GM19452 (cell line): Measurements from ENCODE around the gene TMEM266.

Source experiments
- ATAC-seq: cut with Tn5 transposase; IDR thresholded peaks from one replicate; pipeline ENCODE4 v1.9.1; 2021; ENCODE audit not compliant: unreplicated experiment

TMEM266 gene

DNA sequence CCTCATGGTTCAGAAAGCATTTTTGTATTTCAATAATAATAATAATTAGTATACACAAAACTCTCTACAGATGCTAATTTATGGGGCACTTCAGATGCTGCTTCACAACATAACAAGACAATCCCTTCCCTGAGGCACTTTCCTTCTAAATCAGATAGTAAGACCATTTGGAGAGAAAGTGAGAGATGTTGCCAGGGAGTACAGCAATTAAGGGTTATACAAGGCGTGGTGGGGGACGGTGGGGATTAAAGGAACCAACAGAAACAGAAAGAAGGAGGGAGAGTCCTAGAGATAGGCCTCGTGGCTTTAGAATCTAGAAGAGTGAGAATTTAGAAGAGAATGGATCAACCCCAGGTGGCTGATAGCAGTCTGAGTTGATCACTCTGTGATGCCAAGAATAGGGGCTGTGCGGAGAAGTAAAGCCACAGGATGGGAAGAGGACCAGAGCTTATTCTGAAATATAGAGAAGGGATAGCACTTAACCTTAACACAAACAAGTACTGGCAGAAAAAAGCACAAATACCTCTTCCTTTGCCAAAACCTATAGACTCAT lies 174.6 kb downstream of the TMEM266 start:
- ATAC-seq = no peak

DNA sequence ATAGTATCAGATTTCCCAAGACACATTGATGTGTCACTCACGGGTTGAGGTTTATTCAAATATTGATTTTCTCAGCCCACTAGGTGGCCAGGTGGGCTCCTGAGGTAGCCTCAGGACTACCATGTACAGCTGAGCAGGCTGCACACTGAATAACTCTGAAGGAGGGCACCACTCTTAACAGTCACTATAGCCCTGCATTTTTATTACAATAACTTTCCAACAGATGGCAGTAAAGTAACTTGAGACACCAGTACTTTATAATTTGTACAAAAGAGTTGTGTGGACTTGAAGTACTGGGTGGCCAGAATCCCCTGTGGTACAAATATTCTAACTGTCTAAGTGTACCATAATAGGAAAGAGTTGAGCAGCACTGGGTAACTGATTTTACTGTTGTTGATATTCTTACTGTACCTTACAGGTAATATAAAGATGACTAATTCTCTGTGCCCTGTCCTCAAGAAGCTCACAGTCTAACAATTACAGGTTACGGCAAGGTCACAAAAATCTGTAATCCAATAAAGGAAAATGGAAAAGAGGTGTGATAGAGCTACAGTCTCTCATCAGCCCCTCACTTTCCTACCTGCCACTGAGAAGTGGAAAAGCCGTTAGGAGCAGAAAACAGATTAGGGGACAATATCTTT lies 175.5 kb downstream of the TMEM266 start:
- ATAC-seq = no peak

DNA sequence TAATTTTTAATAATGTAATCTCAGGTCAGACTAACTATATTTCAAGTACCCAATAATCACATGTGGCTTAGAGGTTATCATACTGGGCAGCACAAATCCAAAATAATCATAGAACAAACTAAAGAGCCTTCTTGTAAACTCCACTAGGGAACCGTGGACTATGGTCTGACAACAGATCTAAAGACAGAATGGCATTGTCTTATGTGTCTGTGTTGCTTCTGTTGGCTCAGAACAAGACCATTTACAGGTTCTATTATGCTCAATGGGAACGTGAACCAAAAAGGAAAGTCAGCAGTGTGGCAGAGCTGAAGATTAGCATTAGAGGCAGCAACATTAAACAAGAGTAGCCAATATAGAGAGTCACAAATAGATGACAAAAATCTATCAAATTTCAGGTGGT lies 176.6 kb downstream of the TMEM266 start:
- ATAC-seq = no peak

DNA sequence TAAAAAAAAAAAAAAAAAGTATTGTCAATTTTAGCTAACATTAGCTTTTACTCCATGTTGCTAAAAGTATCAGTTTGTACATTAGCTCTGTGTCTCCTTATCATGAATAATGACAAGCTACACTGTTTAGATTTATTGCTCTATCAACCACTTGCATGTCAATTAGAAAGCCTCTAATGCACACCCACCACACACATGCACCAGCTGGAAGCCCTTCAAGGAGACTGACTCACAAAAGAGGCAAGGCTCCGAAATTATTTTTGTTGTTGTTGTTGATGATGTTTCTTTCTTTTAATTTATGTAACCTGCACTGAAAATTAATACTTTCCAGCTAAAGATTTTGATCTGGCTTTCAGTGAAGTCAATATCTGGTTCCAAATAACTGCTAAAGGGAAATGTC lies 180.0 kb downstream of the TMEM266 start:
- no peak for ATAC-seq

DNA sequence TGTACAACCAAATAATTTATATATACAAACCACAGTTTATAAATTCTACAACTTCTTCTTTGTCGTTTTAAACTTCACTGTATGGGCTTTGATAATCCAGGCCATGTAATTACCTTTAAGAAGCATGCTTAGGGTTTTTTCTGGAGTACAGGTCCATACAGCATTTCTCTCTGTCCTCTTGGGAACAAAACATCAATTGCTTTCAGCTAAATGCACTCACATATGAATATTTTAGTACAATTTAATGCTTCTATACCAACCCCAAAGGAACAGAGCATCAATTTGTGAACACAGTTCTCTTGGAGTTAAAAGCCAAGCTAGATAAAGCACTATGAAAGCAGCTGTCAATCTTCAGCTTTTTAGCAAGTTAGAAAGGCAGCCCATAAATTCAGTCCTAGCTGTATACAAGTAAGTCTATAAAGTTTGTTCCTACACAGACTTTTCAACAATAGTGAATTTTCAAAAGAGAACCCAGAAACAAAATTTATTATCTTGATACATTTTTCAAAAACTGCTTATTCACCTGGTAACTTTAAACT lies 185.4 kb downstream of the TMEM266 start:
- ATAC-seq = no peak

DNA sequence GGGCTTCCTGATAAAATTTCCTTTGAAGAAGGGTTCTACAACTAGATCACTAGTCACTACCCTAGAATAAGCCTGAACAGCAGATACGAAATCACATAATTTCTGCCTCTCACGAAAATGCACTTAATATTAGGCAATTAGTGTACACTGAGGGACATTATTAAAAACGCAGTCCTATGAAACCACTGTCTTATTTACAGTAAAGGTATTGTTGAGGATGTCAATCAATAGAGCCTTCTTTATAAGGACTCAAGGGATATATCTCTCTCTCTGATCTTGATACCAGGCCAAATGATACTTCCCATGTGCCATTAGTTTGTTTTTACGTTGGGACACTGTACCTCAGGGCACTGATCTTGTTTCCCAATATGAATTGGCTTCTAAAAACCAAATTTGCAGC lies 191.9 kb downstream of the TMEM266 start:
- ATAC-seq = no peak

DNA sequence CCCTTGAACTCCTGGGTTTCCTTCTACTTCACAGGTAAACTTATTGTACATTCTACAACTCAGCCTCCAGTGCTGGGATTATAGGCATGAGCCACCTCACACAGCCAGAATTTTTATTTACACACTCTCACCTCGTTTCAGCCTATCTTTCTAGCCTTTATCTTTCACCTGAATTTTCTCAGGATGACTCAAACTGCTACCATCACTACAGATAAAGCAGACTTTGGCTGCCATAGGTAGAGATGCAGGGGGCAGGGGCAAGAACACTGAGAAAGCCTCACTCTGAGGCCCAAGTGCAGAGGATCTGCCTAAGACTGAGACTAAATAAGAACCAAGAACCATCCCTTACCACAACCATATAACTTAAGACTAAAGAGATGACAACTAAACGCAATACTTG lies 192.5 kb downstream of the TMEM266 start:
- ATAC-seq = no peak

DNA sequence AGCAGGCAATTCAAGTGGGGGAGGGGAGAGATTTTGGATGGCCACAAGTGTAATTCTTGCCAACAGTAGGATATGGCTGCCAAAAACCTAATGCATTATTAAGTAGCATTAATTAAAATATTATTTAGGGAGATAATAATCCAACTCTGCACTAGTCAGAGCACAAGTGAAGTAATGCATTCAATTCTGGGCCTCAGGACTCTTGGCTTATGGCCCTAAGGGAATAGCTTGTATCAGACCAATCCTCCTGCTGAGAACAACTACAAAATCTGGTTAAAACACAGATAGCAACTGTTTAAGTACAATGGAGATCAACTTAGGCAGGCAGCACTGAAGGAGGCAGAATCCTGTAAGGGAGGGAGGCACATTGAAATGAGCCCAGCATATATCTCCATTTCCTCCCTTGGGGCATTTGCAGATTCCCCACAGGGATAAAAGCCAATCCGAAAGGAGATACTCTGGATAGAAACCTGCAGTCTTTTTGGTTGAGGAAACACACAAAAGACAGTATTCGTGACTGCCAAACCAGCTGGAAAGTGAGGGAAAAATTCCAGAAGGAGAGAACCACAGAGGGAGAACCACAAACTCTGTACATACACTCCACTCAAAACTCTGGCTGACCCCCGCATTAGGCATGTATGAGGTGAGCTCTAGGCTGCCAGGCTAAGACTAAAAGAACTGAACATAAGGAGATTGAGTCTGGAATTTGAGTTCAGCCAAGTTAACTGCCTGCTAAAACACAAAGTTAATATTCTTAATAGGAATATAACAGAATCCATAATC lies 194.1 kb downstream of the TMEM266 start:
- ATAC-seq = no peak
